Measurements from ENCODE around the gene ITIH4. TPM values are rescaled to one million over a fixed set of nuclear protein-coding genes. Genes with fewer than 3 reads are reported as not detected.

ITIH4 gene
- total RNA-seq, 1 experiment from 2014 or later, result 1.5 TPM

- no peaks in the 10 kb centered on the region for H3K4me1 ChIP-seq (ENCODE audit: control insufficient read depth, insufficient read depth, low read length)
- CTCF ChIA-PET, result no interaction called here
- no peak for DNase-seq (ENCODE audit: low read depth, low spot score)
- no peaks in the 10 kb centered on the region for H3K9me3 ChIP-seq (ENCODE audit: control insufficient read depth, insufficient read depth, low read depth, low read length)
- in situ Hi-C loops (cut with HindIII; ENCODE audit: low pct_unique_long_range_greater_than_20kb, low sequenced_read_pairs) (no loop called here), intact Hi-C loops (cut with micrococcal nuclease; ENCODE audit: unreplicated experiment) (no loop called here)
- TF ChIP-seq SIN3A (IDR thresholded peaks at IDR 0.05; ENCODE audit: borderline replicate concordance, insufficient read depth, low read depth, low read length) (no peak), TCF7L2 (IDR thresholded peaks at IDR 0.05; ENCODE audit: low read depth, low read length) (no peak), POLR2AphosphoS5 (IDR thresholded peaks at IDR 0.05; ENCODE audit: low read depth, low read length) (no peak)
- TF ChIP-seq, protein P1, sequence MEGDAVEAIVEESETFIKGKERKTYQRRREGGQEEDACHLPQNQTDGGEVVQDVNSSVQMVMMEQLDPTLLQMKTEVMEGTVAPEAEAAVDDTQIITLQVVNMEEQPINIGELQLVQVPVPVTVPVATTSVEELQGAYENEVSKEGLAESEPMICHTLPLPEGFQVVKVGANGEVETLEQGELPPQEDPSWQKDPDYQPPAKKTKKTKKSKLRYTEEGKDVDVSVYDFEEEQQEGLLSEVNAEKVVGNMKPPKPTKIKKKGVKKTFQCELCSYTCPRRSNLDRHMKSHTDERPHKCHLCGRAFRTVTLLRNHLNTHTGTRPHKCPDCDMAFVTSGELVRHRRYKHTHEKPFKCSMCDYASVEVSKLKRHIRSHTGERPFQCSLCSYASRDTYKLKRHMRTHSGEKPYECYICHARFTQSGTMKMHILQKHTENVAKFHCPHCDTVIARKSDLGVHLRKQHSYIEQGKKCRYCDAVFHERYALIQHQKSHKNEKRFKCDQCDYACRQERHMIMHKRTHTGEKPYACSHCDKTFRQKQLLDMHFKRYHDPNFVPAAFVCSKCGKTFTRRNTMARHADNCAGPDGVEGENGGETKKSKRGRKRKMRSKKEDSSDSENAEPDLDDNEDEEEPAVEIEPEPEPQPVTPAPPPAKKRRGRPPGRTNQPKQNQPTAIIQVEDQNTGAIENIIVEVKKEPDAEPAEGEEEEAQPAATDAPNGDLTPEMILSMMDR (IDR thresholded peaks at IDR 0.05), result no peak
- TF ChIP-seq, protein P2, sequence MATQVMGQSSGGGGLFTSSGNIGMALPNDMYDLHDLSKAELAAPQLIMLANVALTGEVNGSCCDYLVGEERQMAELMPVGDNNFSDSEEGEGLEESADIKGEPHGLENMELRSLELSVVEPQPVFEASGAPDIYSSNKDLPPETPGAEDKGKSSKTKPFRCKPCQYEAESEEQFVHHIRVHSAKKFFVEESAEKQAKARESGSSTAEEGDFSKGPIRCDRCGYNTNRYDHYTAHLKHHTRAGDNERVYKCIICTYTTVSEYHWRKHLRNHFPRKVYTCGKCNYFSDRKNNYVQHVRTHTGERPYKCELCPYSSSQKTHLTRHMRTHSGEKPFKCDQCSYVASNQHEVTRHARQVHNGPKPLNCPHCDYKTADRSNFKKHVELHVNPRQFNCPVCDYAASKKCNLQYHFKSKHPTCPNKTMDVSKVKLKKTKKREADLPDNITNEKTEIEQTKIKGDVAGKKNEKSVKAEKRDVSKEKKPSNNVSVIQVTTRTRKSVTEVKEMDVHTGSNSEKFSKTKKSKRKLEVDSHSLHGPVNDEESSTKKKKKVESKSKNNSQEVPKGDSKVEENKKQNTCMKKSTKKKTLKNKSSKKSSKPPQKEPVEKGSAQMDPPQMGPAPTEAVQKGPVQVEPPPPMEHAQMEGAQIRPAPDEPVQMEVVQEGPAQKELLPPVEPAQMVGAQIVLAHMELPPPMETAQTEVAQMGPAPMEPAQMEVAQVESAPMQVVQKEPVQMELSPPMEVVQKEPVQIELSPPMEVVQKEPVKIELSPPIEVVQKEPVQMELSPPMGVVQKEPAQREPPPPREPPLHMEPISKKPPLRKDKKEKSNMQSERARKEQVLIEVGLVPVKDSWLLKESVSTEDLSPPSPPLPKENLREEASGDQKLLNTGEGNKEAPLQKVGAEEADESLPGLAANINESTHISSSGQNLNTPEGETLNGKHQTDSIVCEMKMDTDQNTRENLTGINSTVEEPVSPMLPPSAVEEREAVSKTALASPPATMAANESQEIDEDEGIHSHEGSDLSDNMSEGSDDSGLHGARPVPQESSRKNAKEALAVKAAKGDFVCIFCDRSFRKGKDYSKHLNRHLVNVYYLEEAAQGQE (IDR thresholded peaks at IDR 0.05; ENCODE audit: insufficient read depth in 1 of 2, low read depth in 2 of 2, low read length in 1 of 2), result no peak
- H3K36me3 ChIP-seq (ENCODE audit: control insufficient read depth, insufficient read depth, low read length), result no peaks in the 10 kb centered on the region
- no peak for ATAC-seq
- BruUV-seq (replicated peaks), result no TSS peak
- no peaks in the 10 kb centered on the region for H3K27me3 ChIP-seq (ENCODE audit: control insufficient read depth, insufficient read depth, low read length)
- H3K4me3 ChIP-seq (ENCODE audit: low read depth in 2 of 2, low read length in 2 of 2), result no peak overlapping the region
- POLR2A ChIA-PET, result no interaction called here
- no peak overlapping the region for H3K27ac ChIP-seq (ENCODE audit: low read length)
Observed at GRCh38 chr3:52796411-52796810, 34.1 kb downstream of the ITIH4 start.

DNA sequence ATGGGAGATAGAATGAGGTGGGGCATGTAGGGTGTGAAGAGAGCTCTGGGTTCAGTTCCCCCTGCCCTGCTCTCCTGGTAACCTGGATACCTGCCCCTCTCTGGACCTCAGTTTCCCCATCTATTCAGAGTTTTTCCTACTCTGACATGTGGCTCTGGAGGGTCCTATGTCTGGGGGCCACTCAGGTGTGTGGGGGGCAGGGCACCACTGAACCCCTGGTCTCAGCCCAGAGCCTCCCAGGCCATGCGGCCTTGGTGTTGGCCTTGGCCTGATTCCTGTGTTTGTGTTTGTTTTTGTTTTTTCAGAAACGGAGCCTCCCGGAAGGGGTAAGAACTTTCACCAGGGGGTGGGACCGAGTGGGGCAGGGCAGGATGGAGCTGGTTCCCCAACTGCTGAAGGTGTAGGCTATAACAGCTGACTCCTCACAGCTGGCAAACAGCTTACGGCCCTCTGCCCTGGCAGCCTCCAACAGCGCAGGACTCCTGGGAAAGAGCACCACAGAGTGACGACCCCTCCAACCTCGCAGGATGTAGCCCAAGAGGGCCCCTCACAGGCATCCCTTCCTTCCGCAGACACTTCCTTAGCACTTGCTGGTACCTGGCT, 35.1 kb downstream of the ITIH4 start:
- Histone ChIP-seq H3K4me1 (ENCODE audit: control insufficient read depth, insufficient read depth, low read length) (no peaks in the 10 kb centered on the region), H3K27me3 (ENCODE audit: control insufficient read depth, insufficient read depth, low read length) (no peaks in the 10 kb centered on the region), H3K4me3 (ENCODE audit: low read depth in 2 of 2, low read length in 2 of 2) (no peak overlapping the region), H3K36me3 (ENCODE audit: control insufficient read depth, insufficient read depth, low read length) (no peaks in the 10 kb centered on the region), H3K27ac (ENCODE audit: low read length) (no peak overlapping the region), H3K9me3 (ENCODE audit: control insufficient read depth, insufficient read depth, low read depth, low read length) (no peaks in the 10 kb centered on the region)
- DNase-seq (ENCODE audit: low read depth, low spot score) (no peak), ATAC-seq (no peak)
- intact Hi-C loops (cut with micrococcal nuclease; ENCODE audit: unreplicated experiment), result no loop called here
- BruUV-seq (replicated peaks), result no TSS peak
- CTCF ChIA-PET, result interaction anchor here (0.5 kb wide), 1 partner anchor 139 kb away, joined by 8 read pairs; no protein-coding TSS in a partner anchor
- in situ Hi-C loops (cut with HindIII; ENCODE audit: low pct_unique_long_range_greater_than_20kb, low sequenced_read_pairs), result no loop called here
- no peak for TF ChIP-seq POLR2AphosphoS5 (IDR thresholded peaks at IDR 0.05; ENCODE audit: low read depth, low read length)
- TF ChIP-seq, protein P2 (IDR thresholded peaks at IDR 0.05; ENCODE audit: insufficient read depth in 1 of 2, low read depth in 2 of 2, low read length in 1 of 2), result no peak
- POLR2A ChIA-PET, result no interaction called here
